ENCODE results near the gene HOXA3.

Gene HOXA3

DNA sequence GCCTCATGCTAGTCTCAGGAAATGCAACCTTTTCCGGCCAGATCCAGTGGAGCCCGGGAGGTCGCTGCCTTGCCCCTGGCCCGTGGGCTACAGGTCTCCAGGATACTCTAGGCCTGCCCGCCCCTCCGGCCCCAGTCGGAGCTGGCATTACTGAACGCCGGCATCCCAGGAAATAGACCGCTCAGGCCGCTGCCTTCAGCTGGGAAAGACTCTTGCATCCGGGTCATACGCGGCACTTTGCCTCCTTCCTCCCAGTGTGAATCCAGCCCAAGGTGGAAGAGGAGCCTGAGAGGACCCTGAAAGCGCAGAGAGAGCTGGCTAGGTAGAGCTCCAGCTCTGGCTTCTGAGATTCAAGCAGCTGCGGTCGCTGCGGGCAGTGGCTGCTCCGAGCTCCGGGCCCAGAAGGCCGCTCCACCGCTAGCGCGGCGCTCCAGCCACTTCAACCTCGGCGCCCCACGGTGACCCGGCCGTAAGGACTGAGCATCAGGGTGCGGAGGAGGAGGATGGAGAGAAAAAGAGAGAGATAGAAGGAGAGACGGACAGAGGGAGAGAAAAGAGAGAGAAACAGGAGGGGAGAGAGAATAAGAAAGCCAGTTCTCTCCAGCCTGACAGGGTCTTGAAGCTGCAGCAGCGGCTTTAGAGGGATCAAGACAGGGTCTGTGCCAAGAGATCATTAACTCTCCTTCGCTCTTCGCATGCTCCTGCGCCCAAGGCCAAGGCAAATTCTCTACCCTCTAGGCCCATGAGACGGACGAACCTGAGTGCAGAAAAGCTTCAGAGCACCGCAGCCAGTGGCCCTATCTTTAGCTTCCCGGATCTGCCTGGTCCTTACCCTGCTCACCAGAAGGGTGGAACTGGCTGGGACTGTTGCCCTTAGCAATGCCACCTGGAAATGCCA lies 23.5 kb upstream of the HOXA3 start:
- Mint-ChIP-seq H3K36me3 (ENCODE audit: low read depth) (no peaks in the 10 kb centered on the region), H3K9me3 (no peaks in the 10 kb centered on the region), H3K27ac (no peak overlapping the region), H3K27me3 (ENCODE audit: low read depth) (peaks cover 54% of the 10 kb centered on the region), H3K4me3 (no peak overlapping the region), H3K4me1 (ENCODE audit: low read depth) (peaks cover 7% of the 10 kb centered on the region)

DNA sequence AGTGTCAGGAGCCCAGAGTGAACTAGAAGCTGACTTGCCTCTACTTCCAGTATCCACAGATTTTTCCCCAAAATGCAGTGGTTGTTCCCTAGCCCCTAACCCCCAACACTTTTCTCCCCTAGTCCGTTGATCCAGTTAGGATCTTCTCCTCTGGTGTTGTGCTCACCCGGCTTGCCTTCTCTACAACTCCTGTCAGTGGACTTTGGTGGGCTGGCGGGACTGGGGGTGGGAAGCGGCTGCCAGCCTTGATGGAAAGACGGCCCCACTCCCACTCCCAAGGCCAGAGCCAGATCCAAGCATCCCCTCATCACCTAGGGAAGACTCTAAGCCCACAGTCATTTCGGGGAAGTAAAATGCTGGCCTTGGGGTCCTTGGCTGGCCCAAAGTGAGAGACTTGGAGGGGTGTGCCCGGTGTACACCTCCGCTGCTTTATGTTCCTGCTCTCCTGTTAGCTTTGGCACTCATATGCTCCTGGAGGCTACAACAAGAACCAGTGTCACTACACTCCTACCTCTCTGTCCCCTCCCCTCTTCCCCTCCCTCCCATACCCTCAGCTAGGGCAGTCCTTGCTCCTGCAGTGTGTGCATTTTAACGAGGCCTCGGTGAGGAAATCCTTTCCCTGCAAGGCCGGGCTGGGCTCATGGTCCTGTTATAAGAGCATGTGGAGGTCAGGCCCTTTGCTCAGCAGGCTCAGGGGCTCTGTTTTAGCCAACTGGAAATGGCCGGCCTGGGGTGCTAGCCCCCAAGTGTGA lies 22.7 kb upstream of the HOXA3 start:
- Mint-ChIP-seq H3K9me3 (no peaks in the 10 kb centered on the region), H3K4me3 (no peak overlapping the region)

GRCh38 chr7:27173956-27174873 lies 21.8 kb upstream of the HOXA3 start, which contains the start of gene HOXA10:
HOXA10 (minus strand) TSS chr7:27174320; CDS start chr7:27174306, 14 bp downstream.
- peaks cover 56% of the 10 kb centered on the region for H3K27me3 Mint-ChIP-seq (ENCODE audit: low read depth)

More for the DNA sequence above, 22.7 kb upstream of the HOXA3 start:
- H3K4me1 Mint-ChIP-seq (ENCODE audit: low read depth) = peaks cover 7% of the 10 kb centered on the region
- no peaks in the 10 kb centered on the region for H3K36me3 Mint-ChIP-seq (ENCODE audit: low read depth)
- peak overlapping the region; percentile 55 for H3K27ac Mint-ChIP-seq
- peaks cover 59% of the 10 kb centered on the region for H3K27me3 Mint-ChIP-seq (ENCODE audit: low read depth)

DNA sequence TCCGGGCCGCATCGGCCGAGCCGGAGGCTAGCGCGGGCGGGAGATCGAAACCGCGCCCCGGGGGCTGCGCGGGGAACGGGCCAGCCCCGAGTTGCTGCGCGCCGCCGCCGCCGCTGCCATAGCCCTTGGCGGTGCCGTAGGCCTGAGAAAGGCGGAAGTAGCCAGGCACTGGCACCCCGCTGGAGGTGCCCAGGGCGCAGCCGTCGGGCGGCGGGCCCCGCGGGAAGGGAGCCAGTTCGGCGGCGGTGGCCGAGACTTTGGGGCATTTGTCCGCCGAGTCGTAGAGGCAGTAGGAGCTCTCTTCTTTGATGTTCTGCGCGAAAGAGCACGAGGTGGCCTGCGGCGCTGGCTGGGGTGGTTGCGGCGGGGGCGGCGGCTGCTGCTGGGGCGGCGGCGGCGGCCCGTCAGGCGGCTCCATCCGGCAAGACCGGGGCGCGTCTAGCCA lies 21.1 kb upstream of the HOXA3 start:
- peaks cover 2% of the 10 kb centered on the region for H3K36me3 Mint-ChIP-seq (ENCODE audit: low read depth)
- no peak overlapping the region for H3K4me3 Mint-ChIP-seq
- peaks cover 6% of the 10 kb centered on the region for H3K4me1 Mint-ChIP-seq (ENCODE audit: low read depth)
- H3K27me3 Mint-ChIP-seq (ENCODE audit: low read depth) = peaks cover 55% of the 10 kb centered on the region
- H3K9me3 Mint-ChIP-seq = no peaks in the 10 kb centered on the region
- no peak overlapping the region for H3K27ac Mint-ChIP-seq

More at GRCh38 chr7:27173956-27174873, 21.8 kb upstream of the HOXA3 start, which contains the start of gene HOXA10:
- H3K27ac Mint-ChIP-seq = peak within 1 kb of the TSS; percentile 55
- no peak within 1 kb of the TSS for H3K4me3 Mint-ChIP-seq
- H3K9me3 Mint-ChIP-seq = no peaks in the 10 kb centered on the region
- H3K4me1 Mint-ChIP-seq (ENCODE audit: low read depth) = peaks cover 2% of the 10 kb centered on the region
- H3K36me3 Mint-ChIP-seq (ENCODE audit: low read depth) = no peaks in the 10 kb centered on the region

- Mint-ChIP-seq H3K27ac (no peak overlapping the region), H3K9me3 (no peaks in the 10 kb centered on the region), H3K4me1 (ENCODE audit: low read depth) (peaks cover 7% of the 10 kb centered on the region), H3K4me3 (no peak overlapping the region), H3K27me3 (ENCODE audit: low read depth) (peaks cover 55% of the 10 kb centered on the region), H3K36me3 (ENCODE audit: low read depth) (peaks cover 2% of the 10 kb centered on the region)
Observed at GRCh38 chr7:27172823-27173510, 20.6 kb upstream of the HOXA3 start.

DNA sequence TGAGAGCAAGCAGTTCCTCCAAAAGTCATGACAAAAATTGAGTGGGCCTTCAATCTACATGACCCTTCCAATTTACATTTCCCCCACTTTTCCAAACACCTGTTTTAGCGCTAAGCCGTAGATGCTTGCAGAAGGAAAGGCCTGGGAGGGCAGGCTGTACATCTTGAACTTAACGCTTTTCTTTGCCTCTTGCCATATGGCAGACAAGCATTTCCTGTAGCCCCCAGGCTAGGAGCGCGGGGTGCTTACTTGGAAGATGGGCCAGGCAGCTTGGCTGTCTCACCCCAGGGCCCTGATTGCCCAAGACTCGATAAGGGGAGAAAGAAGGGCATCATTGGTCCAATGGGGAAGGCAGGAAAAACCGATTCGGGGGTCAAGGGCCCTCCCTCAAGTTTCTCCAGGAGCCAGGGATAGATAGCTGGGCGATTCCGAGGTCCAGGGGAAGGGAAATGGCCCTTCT lies 20.0 kb upstream of the HOXA3 start:
- H3K4me3 Mint-ChIP-seq = peak overlapping the region; percentile 29
- H3K27ac Mint-ChIP-seq = peak overlapping the region; percentile 83
- peaks cover 2% of the 10 kb centered on the region for H3K36me3 Mint-ChIP-seq (ENCODE audit: low read depth)
- peaks cover 7% of the 10 kb centered on the region for H3K4me1 Mint-ChIP-seq (ENCODE audit: low read depth)
- no peaks in the 10 kb centered on the region for H3K9me3 Mint-ChIP-seq
- peaks cover 56% of the 10 kb centered on the region for H3K27me3 Mint-ChIP-seq (ENCODE audit: low read depth)

DNA sequence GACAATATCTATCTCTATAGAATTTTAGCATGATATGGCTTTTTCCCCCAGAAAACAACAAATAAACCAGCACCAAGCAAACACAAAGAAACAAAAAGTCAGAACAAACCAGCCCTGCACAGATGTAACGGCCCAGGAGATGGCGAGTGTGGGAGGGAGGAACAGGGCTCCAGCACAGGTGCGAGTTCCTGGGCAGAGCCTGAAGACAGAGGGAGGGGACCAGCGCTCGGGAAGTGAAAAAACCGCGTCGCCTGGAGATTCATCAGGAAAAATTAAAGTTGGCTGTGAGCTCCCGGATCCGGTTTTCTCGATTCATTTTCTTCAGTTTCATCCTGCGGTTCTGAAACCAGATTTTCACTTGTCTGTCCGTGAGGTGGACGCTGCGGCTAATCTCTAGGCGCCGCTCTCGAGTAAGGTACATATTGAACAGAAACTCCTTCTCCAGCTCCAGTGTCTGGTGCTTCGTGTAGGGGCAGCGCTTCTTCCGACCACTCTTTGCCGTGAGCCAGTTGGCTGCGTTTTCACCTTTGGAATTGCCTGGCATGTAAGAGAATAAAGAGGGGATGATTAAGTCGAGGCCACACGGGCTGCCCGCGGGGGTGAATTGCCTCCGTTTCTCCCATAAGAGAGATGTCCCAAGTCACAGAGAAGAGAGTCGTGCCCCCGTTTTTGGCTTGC lies 19.4 kb upstream of the HOXA3 start:
- peak overlapping the region; percentile 83 for H3K27ac Mint-ChIP-seq
- no peaks in the 10 kb centered on the region for H3K9me3 Mint-ChIP-seq
- peaks cover 7% of the 10 kb centered on the region for H3K4me1 Mint-ChIP-seq (ENCODE audit: low read depth)
- peaks cover 61% of the 10 kb centered on the region for H3K27me3 Mint-ChIP-seq (ENCODE audit: low read depth)
- H3K4me3 Mint-ChIP-seq = no peak overlapping the region
- H3K36me3 Mint-ChIP-seq (ENCODE audit: low read depth) = peaks cover 2% of the 10 kb centered on the region

GRCh38 chr7:27171325-27171636 lies 18.9 kb upstream of the HOXA3 start:
- Mint-ChIP-seq H3K4me3 (no peak overlapping the region), H3K27ac (peak overlapping the region; percentile 7), H3K36me3 (ENCODE audit: low read depth) (peaks cover 2% of the 10 kb centered on the region), H3K9me3 (no peaks in the 10 kb centered on the region), H3K4me1 (ENCODE audit: low read depth) (peaks cover 7% of the 10 kb centered on the region), H3K27me3 (ENCODE audit: low read depth) (peaks cover 66% of the 10 kb centered on the region)

- Mint-ChIP-seq H3K4me3 (no peak overlapping the region), H3K27ac (peak overlapping the region; percentile 7), H3K36me3 (ENCODE audit: low read depth) (peaks cover 2% of the 10 kb centered on the region), H3K9me3 (no peaks in the 10 kb centered on the region), H3K4me1 (ENCODE audit: low read depth) (peaks cover 7% of the 10 kb centered on the region), H3K27me3 (ENCODE audit: low read depth) (peaks cover 72% of the 10 kb centered on the region)
Observed at GRCh38 chr7:27170426-27171324, 18.3 kb upstream of the HOXA3 start.

GRCh38 chr7:27169658-27170425 lies 17.5 kb upstream of the HOXA3 start:
- Mint-ChIP-seq H3K27ac (no peak overlapping the region), H3K4me3 (no peak overlapping the region), H3K4me1 (ENCODE audit: low read depth) (peaks cover 7% of the 10 kb centered on the region), H3K9me3 (no peaks in the 10 kb centered on the region), H3K36me3 (ENCODE audit: low read depth) (peaks cover 2% of the 10 kb centered on the region), H3K27me3 (ENCODE audit: low read depth) (peaks cover 72% of the 10 kb centered on the region)

- Mint-ChIP-seq H3K27me3 (ENCODE audit: low read depth) (peaks cover 83% of the 10 kb centered on the region), H3K4me3 (no peak overlapping the region), H3K36me3 (ENCODE audit: low read depth) (peaks cover 2% of the 10 kb centered on the region), H3K9me3 (no peaks in the 10 kb centered on the region), H3K4me1 (ENCODE audit: low read depth) (peaks cover 7% of the 10 kb centered on the region), H3K27ac (peak overlapping the region; percentile 77)
Observed at GRCh38 chr7:27168265-27168947, 16.0 kb upstream of the HOXA3 start.

Measured in T-helper 1 cell treated with Interleukin-12 subunit alpha and Interleukin-12 subunit beta and Interleukin-4 antibody, amounts not matched to agents 30 μg/mL and 1 μg/mL, for 36 hours (primary cell).